HG03060 (cell line): Measurements from ENCODE around the gene ST7.

Experiments
- ATAC-seq: cut with Tn5 transposase; IDR thresholded peaks from one replicate; pipeline ENCODE4 v1.9.1; 2021; ENCODE audit warnings: low read depth, moderate number of reproducible peaks; ENCODE audit not compliant: unreplicated experiment

ST7 gene

DNA sequence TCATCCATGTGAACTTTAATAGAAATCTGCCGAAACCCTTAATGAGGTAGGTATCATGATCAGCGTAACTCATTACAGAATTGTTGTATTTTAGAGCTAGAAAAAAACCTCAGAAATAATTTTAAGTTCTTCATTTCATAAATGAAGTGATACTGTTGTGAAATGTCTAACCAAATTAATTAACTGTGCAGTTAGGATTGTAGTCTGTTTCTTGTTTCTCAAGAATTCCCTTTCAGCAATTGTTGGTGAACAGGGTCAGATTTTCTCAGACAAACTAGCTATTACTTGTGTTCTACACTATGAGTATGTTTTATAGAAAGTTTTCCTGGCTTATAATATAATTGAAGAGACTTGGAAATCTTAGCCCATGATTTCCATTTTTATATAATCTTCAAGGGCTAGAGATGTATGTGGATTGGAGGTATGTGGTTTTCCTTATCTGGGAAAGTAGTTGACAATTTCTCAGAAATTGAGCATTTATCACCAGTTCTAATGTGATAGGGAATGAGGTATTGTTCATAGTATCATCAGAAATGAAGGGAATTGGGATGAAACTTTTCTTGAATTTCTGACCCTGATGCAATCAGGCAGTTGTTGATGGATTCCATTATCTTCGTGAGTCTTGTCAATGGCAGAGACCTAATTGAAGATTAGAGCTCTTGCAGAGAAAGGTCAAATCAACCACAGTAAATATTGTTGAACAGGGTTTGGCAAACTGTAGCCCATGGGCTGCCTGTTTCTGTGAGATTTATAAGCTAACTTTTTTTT lies 55.0 kb downstream of the ST7 start:
- ATAC-seq, result no peak

DNA sequence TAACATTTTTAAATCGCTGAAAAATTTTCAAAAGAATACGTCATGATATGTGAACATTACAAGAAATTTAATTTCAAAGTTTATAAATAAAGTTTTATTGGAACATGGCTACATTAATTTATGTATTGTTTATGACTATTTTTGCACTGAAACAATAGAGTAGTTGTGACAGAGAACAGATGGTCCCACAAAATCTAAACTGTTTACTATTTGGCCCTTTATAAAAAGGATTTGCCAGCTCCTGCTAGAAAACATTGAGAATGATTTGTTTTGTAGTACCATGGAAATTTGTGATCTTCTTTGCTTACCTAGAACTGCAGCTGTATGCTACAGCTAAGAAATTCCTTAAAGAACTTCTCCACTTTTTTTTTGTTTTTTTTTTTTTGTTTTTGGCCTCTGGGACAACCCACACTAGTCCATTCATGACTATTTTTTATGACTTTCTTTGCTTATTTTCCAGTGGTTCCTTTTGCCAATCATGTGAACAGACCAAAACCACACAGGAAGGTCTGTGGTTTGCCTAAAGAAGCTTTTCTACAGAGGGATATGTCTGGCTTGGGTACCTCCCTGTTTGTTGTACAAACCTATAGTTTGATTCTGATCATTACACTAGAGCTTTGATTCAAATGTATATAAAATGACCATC lies 55.7 kb downstream of the ST7 start:
- no peak for ATAC-seq

DNA sequence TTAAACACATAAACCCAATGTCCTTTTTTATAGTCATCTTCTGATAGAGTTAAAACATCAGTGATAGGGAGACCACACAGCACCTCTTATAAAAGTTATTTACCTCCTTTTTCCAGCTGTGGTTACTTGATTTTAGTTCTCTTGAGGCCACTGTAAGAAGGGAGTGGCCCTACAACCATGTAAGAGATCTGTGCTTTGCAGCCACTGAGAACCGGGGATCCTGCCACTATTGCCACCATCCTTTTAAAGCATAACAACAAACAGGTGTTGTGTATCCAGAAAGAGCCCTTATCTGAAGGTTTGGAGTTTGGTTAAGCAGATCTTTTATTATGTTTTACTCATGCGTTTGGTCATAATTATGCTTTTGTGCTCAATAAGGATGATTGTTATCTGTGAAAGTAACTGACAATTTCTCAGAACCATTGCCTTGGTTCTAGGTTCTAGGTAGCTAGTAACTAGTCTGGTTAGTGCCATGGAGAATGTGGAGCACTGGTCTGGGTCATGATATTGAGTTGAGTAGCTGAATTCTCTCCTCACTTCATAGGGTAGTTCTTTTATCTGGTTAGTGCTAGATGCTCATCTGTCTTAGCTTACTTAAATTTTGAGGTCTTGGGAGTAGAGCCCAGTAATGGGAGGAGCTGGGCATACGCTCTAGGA lies 56.5 kb downstream of the ST7 start:
- no peak for ATAC-seq

DNA sequence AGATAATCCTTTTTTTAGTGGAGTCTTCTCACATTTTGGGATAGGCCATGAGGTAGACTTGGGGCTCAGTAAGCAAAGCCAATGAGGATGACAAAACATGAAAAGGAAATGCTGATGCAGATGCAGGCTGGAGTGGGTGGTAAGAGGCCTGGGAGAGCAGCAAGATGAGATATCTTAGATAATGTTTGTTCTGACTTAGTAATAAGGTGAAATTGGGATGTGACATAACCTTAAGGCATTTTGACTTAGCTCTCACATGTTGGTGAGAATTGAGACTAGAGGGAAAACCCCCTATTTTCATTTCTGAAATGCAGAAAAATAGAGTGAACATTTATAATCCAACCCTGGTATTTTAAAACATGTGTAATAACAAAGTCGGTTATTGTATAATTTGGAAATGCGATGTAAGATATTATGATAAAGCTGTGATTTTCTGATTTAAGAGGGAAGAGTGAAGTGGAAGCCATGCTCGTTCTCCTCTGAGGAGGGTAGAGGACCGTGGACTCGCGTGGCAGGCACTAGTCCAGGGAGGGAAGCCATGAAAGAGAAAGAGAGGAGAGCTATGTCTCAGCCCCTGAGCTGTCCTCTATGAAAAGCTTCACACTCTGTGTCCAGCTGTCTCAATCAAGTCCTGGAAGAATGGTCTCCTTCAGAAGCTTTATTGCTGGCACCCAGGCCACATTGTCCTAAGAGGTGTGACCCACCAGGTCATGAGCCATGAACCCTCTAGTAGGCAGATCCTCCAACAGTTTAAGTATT lies 57.3 kb downstream of the ST7 start:
- ATAC-seq, result peak; percentile 27

GRCh38 chr7:117011419-117012260 lies 58.3 kb downstream of the ST7 start:
- peak; percentile 79 for ATAC-seq

- ATAC-seq, result peak; percentile 0
These were observed 59.0 kb downstream of the ST7 start for GRCh38 chr7:117012284-117012683.

GRCh38 chr7:117012696-117013095 lies 59.4 kb downstream of the ST7 start:
- no peak for ATAC-seq

DNA sequence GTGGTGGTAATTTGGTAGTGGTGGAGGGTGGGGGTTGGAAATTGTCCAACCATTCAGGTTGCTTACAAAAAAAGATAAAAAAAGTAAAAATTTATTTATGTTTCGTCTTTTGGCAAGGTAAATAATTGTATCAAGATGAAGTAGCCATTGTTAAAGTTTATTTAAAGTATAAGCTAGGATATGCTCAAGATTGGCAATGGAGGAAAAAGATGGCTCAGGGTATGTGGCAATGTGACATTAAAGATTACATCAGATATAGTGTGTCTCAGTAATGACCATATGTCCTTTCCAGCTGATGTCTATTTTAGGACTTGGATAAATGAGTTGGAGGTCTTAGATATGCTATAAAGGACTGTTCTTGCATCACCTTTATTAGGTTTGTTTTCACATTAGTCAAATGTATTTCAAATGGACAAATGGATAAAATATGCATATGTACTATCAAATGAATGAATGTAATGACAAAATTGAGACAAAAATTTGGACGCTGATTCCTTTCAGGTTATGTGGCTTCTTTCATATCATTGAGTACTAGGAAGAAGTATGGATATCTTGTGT lies 60.9 kb downstream of the ST7 start:
- no peak for ATAC-seq

- no peak for ATAC-seq
These were observed 61.4 kb downstream of the ST7 start for GRCh38 chr7:117014673-117015133.

DNA sequence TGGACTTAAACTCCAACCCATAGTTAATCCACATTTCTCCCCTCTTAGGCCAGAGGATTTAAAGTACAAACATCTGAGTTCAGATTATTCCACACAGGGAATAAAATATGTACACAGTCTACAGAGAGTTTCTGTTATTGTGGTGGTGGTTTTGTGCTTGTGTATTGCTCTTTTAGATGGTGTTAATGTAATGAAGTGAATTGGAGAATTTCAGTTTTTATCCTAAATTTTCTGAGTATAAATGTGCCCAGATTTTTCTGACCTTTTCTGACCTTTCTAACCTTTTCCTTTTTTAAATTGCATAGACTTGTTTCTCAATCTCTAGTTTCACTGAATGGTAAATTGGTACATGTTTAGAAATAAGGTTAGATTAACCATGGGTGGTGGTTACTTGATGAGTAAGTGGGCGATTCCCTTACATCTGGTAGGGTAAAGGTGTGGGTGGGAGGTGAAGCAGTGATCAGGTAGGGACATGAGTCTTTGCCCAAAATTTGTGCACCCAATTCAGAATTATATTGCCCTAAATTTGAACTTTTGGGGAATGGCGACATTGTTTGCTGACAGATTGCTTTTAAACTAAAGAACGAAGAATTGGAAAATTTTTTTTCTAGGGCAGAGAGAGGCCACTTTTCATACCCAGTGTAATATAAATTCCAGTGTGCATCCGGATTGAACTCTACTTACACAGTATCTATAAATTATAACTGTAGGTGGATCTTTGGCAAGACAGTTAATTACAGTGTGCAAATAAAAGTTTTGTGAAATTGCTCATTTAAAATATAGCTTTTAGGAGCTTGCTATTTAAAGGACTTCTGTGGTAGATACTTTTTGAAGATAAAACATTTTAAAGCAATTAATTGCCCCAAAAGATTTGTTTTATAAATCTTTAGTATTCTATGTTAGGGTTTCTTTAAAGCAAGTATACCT lies 62.2 kb downstream of the ST7 start:
- no peak for ATAC-seq

DNA sequence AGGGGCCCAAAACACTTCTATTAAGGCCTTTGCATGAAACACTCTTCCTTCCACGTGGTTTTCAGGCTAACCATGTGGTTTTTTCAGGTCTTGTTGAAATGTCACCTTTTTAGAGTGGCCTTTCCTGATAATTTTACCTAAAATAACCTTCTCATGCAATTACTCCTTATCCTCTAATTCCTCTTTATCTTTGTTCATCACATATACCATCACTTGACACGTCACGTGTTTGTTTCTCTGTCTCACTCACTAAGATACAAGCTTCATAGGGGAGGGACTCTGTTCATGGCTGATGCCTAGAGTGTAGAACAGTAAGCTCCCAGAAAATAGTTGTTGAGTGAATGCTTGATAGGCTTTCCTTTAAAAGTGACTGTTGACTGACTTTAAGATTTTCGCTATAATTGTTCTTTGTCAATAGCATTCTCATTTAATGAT lies 63.7 kb downstream of the ST7 start:
- ATAC-seq, result no peak

DNA sequence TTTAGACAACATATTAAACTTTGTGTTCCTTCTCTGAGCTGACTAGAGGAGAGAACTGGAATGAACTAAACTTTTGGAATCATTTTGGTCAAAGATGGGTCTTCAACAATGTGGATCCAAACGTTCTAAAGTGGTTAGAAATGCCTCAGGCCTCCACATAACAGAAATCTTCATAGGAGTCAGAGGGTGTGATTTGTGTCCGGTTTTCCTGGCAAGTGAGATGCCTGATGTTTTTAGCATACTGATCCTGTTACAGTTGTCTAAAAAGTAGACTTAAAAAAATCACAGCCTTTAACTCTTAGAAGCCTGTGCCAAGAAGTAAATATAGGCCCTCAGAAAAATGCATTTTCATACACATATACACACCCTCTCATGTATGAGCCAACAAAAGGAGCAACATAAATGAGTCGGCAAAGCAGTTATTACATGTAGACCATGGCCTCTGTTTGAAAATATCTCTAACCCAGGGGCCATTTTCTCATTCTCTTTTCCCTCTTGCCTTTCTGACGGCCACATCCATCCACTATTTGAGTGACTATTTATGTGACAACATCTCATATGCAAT lies 64.5 kb downstream of the ST7 start:
- no peak for ATAC-seq

DNA sequence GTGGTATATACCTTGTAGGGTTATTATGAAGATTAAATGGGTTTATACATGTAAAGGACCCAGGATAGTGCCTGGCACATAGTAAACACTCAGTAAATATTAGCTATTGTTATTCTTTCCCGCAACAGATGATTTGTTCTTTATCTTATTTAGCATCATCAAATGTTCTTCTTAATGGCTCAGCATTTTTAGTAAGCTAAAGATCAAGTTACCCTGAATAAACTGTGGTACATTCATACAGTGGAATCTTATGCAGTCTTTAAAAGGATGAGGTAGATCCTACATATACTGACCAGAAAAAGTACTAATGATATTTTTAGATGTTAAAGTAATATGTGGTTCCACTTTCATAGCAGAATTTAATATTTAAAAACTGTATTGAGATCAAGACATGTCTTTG lies 65.4 kb downstream of the ST7 start:
- ATAC-seq, result no peak

- no peak for ATAC-seq
These were observed 66.0 kb downstream of the ST7 start for GRCh38 chr7:117019287-117019686.

DNA sequence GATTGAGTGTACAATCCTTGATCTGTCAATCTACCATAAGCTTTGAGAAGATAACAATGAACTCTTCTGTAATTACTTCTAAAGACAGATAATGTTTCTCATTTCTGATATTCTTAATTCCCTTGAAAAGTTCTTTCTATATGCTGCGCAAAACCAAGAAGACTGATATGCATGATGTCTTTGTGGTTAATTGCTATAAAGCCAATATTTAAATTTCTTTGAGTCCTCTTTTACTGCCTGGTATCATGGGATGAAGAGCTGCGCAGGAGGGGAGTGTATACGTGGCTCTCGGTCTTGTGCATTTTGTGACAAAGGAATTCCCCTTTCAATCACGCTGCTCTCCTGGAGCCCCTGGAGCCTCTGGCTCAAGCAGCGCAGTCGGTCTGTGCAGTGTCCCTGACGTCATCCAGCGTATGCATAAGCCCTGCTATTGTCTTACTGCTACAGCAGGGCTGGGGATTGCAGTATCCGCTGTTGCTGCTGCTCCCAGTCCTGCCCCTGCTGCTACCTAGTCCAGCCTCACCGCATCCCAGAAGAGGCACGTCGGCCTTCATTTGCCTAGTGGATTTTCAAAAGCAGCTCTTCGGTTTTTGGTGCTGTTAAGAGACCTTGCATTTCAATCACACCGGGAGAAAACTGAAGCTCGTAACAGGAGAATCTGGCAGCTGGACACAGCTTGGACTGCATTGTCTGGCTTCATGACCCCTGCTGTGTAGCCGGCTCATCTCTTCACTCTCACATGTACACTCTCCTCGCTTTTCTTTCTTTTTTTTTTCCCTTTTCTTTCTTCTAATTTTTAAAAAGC lies 66.7 kb downstream of the ST7 start:
- no peak for ATAC-seq

DNA sequence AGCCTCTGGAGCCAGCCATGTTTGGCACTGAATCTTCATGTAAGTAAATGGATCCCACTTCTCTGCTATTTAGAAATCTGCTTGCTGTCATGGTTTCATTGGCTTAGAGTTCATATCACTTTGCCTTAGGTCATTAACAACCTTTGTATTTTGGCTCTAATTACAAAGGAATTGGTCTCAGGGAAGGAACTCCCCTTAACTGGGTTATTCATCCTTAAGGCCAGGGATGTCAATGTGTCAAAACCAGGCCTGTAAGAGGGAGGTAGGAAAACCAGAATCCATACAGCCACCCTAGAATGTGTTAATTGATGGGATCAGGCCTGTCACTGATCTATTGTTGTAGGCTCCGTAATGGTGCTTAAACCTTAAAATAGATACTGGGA lies 67.3 kb downstream of the ST7 start:
- no peak for ATAC-seq

DNA sequence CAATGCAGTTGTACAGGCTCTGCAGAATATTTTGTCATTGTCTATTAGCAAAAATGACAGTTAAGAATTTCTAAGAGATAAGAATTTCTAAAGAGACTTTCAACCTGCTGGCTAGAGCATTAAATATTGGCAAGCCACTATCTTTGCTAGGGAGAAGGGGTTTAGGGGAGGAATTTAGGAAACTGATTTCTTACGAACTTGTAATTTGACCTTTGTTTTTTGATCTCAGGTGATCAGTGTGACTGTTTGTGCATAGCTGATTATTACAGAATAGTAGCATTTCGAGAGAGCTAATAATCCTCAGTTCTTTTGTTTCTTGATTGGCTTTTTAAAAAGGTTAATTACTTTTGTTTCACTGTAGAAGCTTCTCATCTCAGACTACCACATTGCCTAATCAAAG lies 68.1 kb downstream of the ST7 start:
- no peak for ATAC-seq

- no peak for ATAC-seq
These were observed 68.7 kb downstream of the ST7 start for GRCh38 chr7:117021986-117022385.
